NCI-H345 treated with DMSO at 0.1 percent for 48 hours (cell line): ENCODE results near the gene SLC17A8.
"Not testable (repeated sequence)": the region's sequence is repeated elsewhere in the genome, so short reads cannot be mapped to it uniquely, and the experiment has no call there.

Experiments used
- DNase-seq: peaks from one replicate; lab custom pipeline; 2025; ENCODE audit not compliant: unreplicated experiment; lab: John Stamatoyannopoulos, UW

SLC17A8 gene

GRCh38 chr12:100356644-100357223, at the start of gene SLC17A8:
Gene SLC17A8, plus strand, starts transcription at chr12:100357074. Its CDS starts 318 bp downstream, at chr12:100357392.
- peak; percentile 71 for DNase-seq

DNA sequence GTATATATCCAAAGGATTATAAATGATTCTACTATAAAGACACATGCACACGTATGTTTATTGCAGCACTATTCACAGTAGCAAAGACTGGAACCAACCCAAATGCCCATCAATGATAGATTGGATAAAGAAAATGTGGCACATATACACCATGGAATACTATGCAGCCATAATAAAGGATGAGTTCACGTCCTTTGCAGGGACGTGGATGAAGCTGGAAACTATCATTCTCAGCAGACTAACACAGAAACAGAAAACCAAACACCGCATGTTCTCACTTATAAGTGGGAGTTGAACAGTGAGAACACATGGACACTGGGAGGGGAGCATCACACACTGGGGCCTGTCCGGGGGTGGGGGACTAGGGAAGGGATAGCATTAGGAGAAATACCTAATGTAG, 48.7 kb upstream of the SLC17A8 start:
- DNase-seq = not testable (repeated sequence)

- no peak for DNase-seq
Observed at GRCh38 chr12:100311317-100311716, 45.6 kb upstream of the SLC17A8 start.

- DNase-seq = no peak
Observed at GRCh38 chr12:100317371-100317770, 39.5 kb upstream of the SLC17A8 start.

- no peak for DNase-seq
Observed at GRCh38 chr12:100324498-100324897, 32.4 kb upstream of the SLC17A8 start.

GRCh38 chr12:100326208-100326607, 30.7 kb upstream of the SLC17A8 start:
- DNase-seq = no peak

DNA sequence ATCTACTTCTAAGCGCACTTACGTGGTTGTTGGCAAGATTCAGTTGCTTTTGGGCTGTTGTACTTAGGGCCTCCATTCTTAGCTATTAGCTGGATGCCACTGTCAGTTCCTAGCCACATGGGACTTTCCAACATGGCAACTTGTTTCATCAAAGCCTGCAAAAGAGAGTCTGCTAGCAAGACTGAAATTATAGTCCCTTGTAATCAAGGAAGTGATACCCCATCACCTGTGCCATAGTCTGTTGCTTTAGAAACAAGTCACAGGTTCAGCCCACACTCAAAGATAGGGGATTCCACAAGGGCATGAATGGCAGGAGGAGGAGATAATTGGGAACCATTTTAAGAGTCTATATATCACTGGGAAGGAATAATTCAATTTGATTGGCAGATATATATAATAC, 27.1 kb upstream of the SLC17A8 start:
- no peak for DNase-seq

DNA sequence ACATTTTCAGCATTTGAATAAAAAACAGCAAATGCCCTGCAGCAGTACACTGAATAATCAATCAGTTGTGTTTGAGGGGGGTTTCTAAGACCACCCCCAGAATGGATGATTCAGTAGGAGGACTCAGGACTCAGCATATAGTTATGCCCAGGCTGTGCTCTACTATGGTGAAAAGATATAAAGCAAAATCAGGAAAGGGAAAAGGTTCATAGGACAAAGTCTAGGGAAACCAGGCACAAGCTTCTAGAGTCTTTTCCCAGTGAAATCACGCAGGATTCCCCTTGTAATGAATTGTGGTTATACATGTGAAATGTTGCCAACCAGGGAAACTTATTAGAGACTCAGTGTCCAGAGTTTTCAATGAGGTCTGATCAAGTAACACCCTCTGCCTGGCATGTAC, 25.0 kb upstream of the SLC17A8 start:
- DNase-seq = no peak

GRCh38 chr12:100332852-100333251, 24.0 kb upstream of the SLC17A8 start:
- DNase-seq = no peak

DNA sequence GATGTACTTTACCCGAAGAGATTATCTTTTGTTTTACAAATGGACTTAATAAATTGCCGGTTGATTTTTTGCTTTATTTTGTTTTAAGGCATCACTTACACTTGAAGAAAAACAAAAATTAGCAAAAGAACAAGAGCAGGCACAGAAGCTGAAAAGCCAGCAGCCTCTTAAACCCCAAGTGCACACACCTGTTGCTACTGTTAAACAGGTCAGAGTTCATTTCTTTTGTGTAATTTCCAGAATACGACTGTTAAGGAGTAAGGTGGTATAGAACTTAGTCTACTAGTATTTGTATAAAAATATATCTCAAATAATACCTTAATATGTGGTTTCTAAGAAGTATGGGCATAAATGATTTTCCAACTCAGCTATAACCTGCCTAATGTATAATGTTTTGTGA, 19.6 kb upstream of the SLC17A8 start:
- DNase-seq = no peak

GRCh38 chr12:100337727-100338126, 19.1 kb upstream of the SLC17A8 start:
- no peak for DNase-seq

GRCh38 chr12:100339071-100339470, 17.8 kb upstream of the SLC17A8 start:
- DNase-seq = no peak

- DNase-seq = not testable (repeated sequence)
Observed at GRCh38 chr12:100342897-100343296, 14.0 kb upstream of the SLC17A8 start.

DNA sequence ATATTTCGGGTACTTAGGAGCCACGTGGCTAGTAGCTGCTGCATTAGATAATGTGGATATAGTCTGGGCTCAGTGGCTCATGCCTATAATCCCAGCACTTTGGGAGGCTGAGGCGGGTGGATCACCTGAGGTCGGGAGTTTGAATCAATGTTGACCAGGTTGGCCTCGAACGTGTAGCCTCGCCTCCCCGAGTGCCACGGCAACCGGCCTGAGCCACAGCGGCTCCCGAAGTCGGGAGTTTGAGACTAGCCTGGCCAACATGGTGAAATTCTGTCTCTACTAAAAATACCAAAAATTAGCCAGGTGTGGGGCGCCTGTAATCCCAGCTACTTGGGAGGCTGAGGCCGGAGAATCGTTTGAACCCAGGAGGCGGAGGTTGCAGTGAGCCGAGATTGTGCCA, 12.5 kb upstream of the SLC17A8 start:
- not testable (repeated sequence) for DNase-seq

DNA sequence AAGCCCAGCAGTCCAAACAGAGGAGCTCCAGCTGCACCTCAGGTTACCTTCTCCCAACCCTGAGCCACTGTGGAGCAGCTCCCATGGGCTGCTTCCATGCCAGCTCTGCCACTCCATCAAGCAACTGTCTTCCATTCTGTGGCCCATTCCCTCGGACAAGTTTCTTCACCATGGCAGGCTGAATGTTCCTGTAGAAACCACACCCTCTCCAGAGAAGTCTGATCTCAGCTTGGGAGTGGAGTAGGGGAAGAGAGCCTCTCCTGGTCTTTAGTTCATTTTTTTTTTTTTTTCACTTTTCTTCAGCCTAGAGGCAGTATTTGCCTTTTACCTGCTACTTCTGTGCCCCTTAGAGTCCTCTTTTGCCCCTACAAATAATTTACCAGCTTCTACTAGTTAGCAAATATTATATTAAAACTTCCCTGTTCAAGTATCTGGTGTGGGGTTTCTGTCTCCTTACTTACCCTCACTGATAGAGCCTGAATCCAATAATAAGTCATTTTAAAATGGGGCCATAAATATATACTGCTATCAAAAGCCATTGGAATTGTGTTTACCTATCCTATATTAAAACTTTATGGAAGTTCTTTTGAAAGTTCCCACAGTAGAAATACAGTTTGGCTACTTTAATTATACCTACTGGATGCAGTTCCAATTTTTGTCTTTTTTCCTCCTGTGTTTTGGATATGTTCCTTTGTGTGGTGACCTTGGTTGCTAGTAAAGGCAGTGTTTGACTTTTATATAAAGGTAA, 11.7 kb upstream of the SLC17A8 start:
- DNase-seq = no peak

GRCh38 chr12:100346660-100347059, 10.2 kb upstream of the SLC17A8 start:
- DNase-seq = no peak

DNA sequence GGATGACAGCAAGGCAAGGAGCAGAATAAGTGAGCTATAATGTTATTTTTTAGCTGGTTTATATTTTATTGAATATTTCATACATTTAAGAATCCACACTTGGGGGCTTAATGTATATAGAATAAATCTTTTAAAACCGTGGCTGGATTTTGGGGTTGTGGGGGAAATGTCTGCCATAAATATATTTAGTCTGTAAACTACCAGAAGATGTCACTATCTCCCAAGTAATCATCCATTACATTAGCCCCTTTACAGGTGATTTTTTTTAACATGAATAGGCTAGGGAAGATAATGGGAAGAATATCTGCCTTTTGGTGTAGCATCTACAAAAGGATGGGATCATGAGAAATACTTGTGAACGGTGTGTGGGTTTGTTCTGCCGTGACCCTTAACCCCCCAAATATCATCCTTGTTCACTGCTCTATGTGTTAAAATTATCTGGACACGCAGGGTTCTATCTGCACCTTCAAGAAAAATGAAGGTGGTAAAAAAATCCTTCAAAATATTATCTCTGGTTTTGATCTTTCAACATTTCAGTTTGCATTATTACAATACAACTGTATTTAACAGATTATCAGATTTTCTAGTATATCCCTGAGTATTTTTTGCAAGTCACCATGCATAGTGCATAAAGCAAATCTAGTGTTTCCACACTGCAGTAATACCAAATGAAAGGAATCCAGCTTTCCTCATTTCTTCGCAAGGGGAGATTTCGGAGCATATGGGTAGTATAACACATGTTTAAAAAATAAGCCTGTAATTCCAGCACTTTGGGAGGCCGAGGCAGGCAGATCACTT, 8.0 kb upstream of the SLC17A8 start:
- peak; percentile 31 for DNase-seq

DNA sequence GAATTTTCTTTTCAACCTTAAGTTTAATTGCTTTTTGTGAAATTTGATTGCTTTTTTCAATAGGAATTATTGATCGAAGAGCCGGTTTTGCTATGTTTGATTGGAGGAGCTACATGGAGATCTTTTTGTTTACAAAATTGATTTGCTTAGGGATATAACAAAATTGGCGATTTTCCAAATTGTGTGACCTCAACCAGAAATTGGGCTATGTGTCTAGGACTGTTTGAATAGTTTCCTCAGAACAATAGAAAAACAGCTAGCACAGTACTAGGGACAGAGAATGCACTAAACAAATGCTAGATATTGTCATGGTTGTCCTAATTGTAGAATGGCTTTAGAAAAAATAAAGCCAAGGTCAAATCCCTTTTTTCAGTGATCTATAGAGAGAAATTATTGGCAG, 2.4 kb downstream of the SLC17A8 start:
- DNase-seq = no peak

DNA sequence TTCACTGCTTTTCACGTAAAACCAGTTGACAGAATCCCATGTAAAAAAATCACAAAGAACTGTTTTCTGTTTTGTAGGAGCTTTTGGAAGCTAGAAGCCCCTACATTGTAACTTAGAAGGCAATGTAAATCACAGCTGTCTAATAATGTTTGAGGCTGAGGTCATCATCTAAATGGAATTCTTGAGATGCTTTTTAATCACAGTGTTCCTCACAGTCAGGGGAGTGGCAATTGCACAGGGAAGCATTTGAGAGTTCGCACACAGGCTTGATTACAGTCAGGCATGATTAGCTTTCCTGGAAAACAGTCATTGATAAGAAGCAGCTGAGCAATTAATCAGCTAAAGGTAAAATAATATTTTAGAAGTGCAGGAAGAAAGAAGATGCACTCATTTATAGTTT, 2.9 kb downstream of the SLC17A8 start:
- DNase-seq = no peak

DNA sequence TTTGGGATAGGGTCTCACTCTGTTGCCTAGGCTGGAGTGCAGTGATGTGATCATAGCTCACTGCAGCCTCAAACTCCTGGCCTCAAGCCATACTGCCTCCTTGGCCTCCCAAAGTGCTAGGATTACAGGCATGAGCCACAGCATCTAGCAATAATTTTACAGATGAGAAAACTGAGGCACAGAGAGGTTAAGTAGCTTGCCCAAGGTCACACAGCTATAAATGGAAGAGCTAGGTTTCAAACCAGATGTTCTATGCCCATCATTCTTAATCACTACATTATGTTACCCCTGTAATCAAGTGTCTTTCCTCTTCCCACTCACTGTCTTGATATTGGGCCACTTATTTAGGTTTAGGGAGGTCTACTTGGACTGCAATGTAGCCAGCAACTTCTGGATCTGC, 3.6 kb downstream of the SLC17A8 start:
- DNase-seq = no peak

- DNase-seq = no peak
Observed at GRCh38 chr12:100364324-100364723, 7.5 kb downstream of the SLC17A8 start.

DNA sequence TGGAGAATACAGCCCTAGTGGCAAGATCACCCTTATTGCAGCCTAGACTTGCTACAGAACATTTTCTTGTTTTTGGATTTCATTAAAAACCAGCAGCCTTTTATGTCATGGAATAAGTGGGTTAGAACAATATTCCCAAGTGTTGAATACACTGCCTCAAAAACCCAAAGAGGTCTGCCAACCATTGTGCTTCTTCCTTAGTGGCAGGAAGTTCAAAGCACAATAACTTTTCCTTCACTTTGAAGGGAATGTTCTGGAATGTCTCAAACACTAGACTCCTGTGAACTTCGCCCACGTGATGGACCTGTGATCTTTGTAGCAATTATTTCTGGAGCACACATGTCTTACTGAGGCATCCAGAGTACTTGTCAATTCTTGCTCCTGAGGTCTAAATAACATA, 8.5 kb downstream of the SLC17A8 start:
- no peak for DNase-seq
